HG03196 (cell line): Measurements from ENCODE around the gene COL10A1.
A peak's percentile ranks its signal among the peaks of the same experiment; 100 is the strongest.

Source experiments
- ATAC-seq: cut with Tn5 transposase; IDR thresholded peaks from one replicate; pipeline ENCODE4 v1.9.1; 2021; ENCODE audit not compliant: unreplicated experiment

Gene COL10A1

DNA sequence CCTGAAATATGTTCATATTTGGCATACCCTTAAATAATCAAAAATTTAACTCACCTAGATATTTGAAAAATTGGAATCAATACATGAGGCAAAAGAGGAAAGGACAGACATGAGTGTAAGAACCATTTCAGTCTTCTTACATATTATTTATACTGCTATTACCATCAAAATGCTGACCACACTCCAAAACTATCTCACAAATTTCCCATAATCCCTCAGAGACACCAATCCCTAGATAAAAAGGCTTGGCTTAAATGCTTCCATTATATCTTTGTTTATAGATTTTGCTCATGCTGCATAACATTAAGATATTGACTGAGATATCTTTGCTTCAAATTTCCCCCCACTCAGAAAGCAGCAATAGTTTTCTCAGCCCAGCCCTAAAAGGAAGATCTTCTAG, 37.0 kb downstream of the COL10A1 start:
- no peak for ATAC-seq

- ATAC-seq, result peak; percentile 98
Observed at GRCh38 chr6:116087437-116088027, 38.4 kb downstream of the COL10A1 start.

GRCh38 chr6:116084284-116084683, 41.6 kb downstream of the COL10A1 start:
- ATAC-seq, result no peak

GRCh38 chr6:116083052-116083451, 42.9 kb downstream of the COL10A1 start:
- ATAC-seq, result no peak

GRCh38 chr6:116078945-116079344, 47.0 kb downstream of the COL10A1 start:
- no peak for ATAC-seq

GRCh38 chr6:116078522-116078921, 47.4 kb downstream of the COL10A1 start:
- no peak for ATAC-seq

- ATAC-seq, result no peak
Observed at GRCh38 chr6:116074732-116075390, 51.1 kb downstream of the COL10A1 start.

DNA sequence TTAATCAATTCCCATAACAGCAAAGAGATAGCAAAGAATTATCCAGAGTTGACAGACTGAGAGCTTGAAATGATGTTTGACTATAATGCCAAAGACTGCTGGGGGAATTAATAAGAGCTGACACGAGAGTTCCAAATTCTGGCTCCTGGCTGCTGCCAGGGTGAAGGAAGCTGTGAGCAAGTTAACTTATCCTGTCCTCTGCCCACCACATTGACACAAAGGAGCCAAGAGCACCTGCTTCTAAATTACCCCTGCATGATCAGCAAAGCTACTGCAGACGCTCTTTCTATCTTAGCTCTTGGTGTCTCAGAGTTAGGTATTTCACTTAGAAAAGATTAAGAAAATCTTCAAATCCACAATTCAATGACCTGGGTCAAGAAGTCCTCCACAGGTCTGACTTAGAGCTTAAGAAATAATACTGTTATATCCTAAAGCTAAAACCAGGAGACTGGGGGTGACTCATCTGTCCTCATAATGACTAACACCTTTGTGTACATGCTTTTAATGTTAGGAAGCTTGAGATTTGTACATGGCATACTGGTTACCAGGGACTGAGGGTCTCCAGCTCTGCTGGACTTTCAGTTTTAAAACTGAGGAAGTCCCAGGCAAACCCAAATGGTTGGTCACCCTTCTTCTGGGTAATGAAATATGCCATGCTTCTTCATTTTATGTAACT, 52.0 kb downstream of the COL10A1 start:
- ATAC-seq, result no peak

DNA sequence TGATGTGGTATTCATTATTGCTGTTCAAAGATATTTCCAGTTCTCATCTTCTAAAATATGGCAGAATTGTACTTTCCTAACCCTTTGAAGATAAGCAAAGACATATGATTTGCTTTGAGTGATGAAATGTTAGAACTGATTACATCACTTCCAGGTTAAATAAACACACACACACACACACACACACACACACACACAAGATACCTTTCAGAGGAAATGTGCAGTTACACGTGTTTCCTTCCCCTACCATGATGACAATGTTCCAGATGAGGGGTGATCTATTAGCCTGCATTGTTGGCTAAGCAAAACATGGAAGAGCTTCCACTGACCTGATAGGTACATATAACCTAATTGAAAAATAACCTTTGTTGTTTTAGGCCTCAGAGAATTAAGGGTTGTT, 53.6 kb downstream of the COL10A1 start:
- ATAC-seq, result no peak

- no peak for ATAC-seq
Observed at GRCh38 chr6:116070616-116071389, 55.1 kb downstream of the COL10A1 start.

GRCh38 chr6:116070101-116070500, 55.8 kb downstream of the COL10A1 start:
- ATAC-seq, result no peak
